Astrocyte of the spinal cord (primary cell): ENCODE results near the gene PARP16.
"Not testable (repeated sequence)": the region's sequence is repeated elsewhere in the genome, so short reads cannot be mapped to it uniquely, and the experiment has no call there.

Experiments used
- DNase-seq: peaks from one replicate; pipeline ENCODE4 v3.0.0; 2011; ENCODE audit warnings: low read depth, low spot score
- H3K4me3 ChIP-seq: 2 replicates; pipeline ENCODE4 v1.5.1; 2011; ENCODE audit warnings: low read depth, mild to moderate bottlenecking, low read length, moderate library complexity
- CTCF ChIP-seq: IDR thresholded peaks from 2 replicates; pipeline ENCODE4 v1.5.1; 2012; ENCODE audit warnings: low read depth, mild to moderate bottlenecking, low read length, inconsistent platforms
- in situ Hi-C: cut with HindIII; loops from 2 replicates; pipeline ENCODE4 v1.10.0; 2017; ENCODE audit warnings: low sequenced_read_pairs

Gene PARP16

DNA sequence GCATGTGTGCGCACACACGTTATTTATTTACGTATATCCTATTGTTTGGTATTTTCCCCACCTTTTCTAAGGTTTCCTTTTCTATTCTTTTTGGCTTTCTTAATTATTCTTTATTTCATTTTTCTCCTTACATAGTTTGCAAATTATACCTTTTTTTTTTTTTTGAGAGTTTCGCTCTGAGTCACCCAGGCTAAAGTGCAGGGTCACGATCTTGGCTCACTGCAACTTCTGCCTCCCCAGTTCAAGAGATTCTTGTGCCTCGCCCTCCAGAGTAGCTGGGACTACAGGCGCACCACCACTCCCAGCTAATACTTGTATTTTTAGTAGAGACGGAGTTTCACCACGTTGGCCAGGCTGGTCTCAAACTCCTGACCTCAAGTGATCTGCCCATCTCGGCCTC lies 55.4 kb downstream of the PARP16 start:
- TF ChIP-seq CTCF: no peak
- no peak for DNase-seq
- H3K4me3 ChIP-seq: no peak overlapping the region
- in situ Hi-C loops: no loop called here

- DNase-seq, in situ Hi-C loops, H3K4me3 ChIP-seq: not testable (repeated sequence)
These were observed 59.8 kb downstream of the PARP16 start for GRCh38 chr15:65226901-65227300.

- in situ Hi-C loops: no loop called here
- TF ChIP-seq CTCF: no peak
- no peak for DNase-seq
- no peak overlapping the region for H3K4me3 ChIP-seq
These were observed 60.5 kb downstream of the PARP16 start for GRCh38 chr15:65226221-65226620.

GRCh38 chr15:65223996-65224395 lies 62.7 kb downstream of the PARP16 start:
- in situ Hi-C loops: no loop called here
- no peak for DNase-seq
- H3K4me3 ChIP-seq: no peak overlapping the region

DNA sequence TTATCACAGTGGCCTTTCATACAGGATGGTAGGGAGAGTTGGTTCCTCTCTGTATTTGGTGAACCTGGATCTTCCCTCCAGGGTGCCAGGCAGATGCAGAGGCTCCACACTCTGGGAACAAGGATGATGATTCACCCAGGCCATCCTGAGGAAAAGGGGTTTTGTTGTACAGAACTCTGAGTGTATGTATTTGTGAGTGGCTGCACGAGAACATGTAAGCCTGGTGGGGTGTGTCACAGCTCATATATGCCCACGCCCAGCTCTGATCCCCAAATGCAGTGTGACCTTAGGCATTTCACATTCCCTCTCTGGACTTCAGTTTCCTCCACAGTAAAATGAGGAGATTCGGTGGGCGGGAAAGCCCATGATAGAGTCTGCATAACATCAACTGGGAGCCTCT lies 63.8 kb downstream of the PARP16 start:
- DNase-seq: no peak
- H3K4me3 ChIP-seq: no peak overlapping the region
- no peak for TF ChIP-seq CTCF
- in situ Hi-C loops: no loop called here

More at GRCh38 chr15:65223996-65224395, 62.7 kb downstream of the PARP16 start:
- no peak for TF ChIP-seq CTCF

- DNase-seq: no peak
- H3K4me3 ChIP-seq: no peak overlapping the region
- in situ Hi-C loops: no loop called here
- no peak for TF ChIP-seq CTCF
These were observed 65.0 kb downstream of the PARP16 start for GRCh38 chr15:65221697-65222096.

- no peak for DNase-seq
- TF ChIP-seq CTCF: no peak
- H3K4me3 ChIP-seq: no peak overlapping the region
- in situ Hi-C loops: no loop called here
These were observed 67.5 kb downstream of the PARP16 start for GRCh38 chr15:65219137-65219536.
